Mesendoderm (in vitro differentiated cells): Measurements from ENCODE around the gene PEMT.

Experiments
- DNase-seq: peaks from one replicate; pipeline ENCODE4 v3.0.0; 2013
- H2AK5ac ChIP-seq: 2 replicates; pipeline ENCODE4 v1.6.1; 2013; ENCODE audit warnings: low read length, inconsistent platforms
- H2BK120ac ChIP-seq: 2 replicates; pipeline ENCODE4 v1.6.1; 2013; ENCODE audit warnings: low read depth, mild to moderate bottlenecking, low read length, moderate library complexity, mixed read lengths
- H2BK15ac ChIP-seq: replicated peaks from 2 replicates; pipeline ENCODE4 v1.6.1; 2013; ENCODE audit warnings: low read depth, mild to moderate bottlenecking, moderate library complexity
- H2BK5ac ChIP-seq: 2 replicates; pipeline ENCODE4 v1.6.1; 2013; ENCODE audit warnings: low read length, inconsistent platforms
- H3K18ac ChIP-seq: 2 replicates; pipeline ENCODE4 v1.6.1; 2013; ENCODE audit warnings: mild to moderate bottlenecking, low read length, mixed read lengths
- H3K23ac ChIP-seq: one replicate; pipeline ENCODE4 v1.6.1; 2013; ENCODE audit warnings: low read length
- H3K27ac ChIP-seq: 2 replicates; pipeline ENCODE4 v1.5.1; 2013; ENCODE audit warnings: low read depth, mild to moderate bottlenecking, inconsistent platforms, low read length, moderate library complexity
- H3K27me3 ChIP-seq: 2 replicates; pipeline ENCODE4 v1.6.1; 2013; ENCODE audit warnings: low read length, control low read depth, mild to moderate bottlenecking, inconsistent platforms; ENCODE audit not compliant: insufficient read depth, poor library complexity
- H3K36me3 ChIP-seq: 2 replicates; pipeline ENCODE4 v1.6.1; 2013; ENCODE audit warnings: low read length, inconsistent platforms; ENCODE audit not compliant: control insufficient read depth, insufficient read depth
- H3K4ac ChIP-seq: one replicate; pipeline ENCODE4 v1.6.1; 2013; ENCODE audit warnings: low read depth, mild to moderate bottlenecking, low read length, moderate library complexity
- H3K4me1 ChIP-seq: 2 replicates; pipeline ENCODE4 v1.6.1; 2013; ENCODE audit warnings: low read depth, low read length, inconsistent platforms; ENCODE audit not compliant: control insufficient read depth
- H3K4me2 ChIP-seq: 2 replicates; pipeline ENCODE4 v1.6.1; 2013; ENCODE audit warnings: low read length
- H3K4me3 ChIP-seq: 2 replicates; pipeline ENCODE4 v1.5.1; 2013; ENCODE audit warnings: mild to moderate bottlenecking, low read length
- H3K56ac ChIP-seq: one replicate; pipeline ENCODE4 v1.6.1; 2013; ENCODE audit warnings: low read length
- H3K79me1 ChIP-seq: 2 replicates; pipeline ENCODE4 v1.6.1; 2013; ENCODE audit warnings: low read length, inconsistent platforms
- H3K79me2 ChIP-seq: 2 replicates; pipeline ENCODE4 v1.6.1; 2013; ENCODE audit warnings: mild to moderate bottlenecking, low read length; ENCODE audit not compliant: control insufficient read depth, insufficient read depth
- H3K9ac ChIP-seq: 2 replicates; pipeline ENCODE4 v1.6.1; 2013; ENCODE audit warnings: low read length, inconsistent platforms
- H4K5ac ChIP-seq: one replicate; pipeline ENCODE4 v1.6.1; 2013; ENCODE audit warnings: low read length
- H4K8ac ChIP-seq: one replicate; pipeline ENCODE4 v1.6.1; 2013; ENCODE audit warnings: low read depth, mild to moderate bottlenecking, control low read depth, low read length, moderate library complexity
- WGBS: extraction: QIAGEN DNeasy Blood & Tissue Kit; methylation state at CpG from one replicate; pipeline ENCODE4 v1.1.7; 2013; ENCODE audit warnings: low lambda C conversion rate, missing lambda C conversion rate; ENCODE audit not compliant: insufficient coverage; ENCODE audit errors: extremely low coverage; 5-methylcytosine and 5-hydroxymethylcytosine counted together

The PEMT gene

GRCh38 chr17:17503566-17504130 lies 87.9 kb downstream of the PEMT start:
- no peak overlapping the region for H3K56ac ChIP-seq
- H3K36me3 ChIP-seq = no peaks in the 10 kb centered on the region
- H4K8ac ChIP-seq = no peak overlapping the region
- no peak overlapping the region for H4K5ac ChIP-seq
- no peaks in the 10 kb centered on the region for H3K79me2 ChIP-seq
- no peak overlapping the region for H2BK15ac ChIP-seq
- H3K23ac ChIP-seq = no peak overlapping the region
- H2BK5ac ChIP-seq = no peak overlapping the region
- no peak overlapping the region for H2AK5ac ChIP-seq
- no peak overlapping the region for H3K27ac ChIP-seq
- no peak overlapping the region for H3K9ac ChIP-seq
- no peak for DNase-seq
- H3K4ac ChIP-seq = no peak overlapping the region
- H2BK120ac ChIP-seq = no peak overlapping the region
- no peak overlapping the region for H3K18ac ChIP-seq
- no peaks in the 10 kb centered on the region for H3K4me1 ChIP-seq
- no CpG with 5 or more reads among the region's 7 CpGs for WGBS
- no peak overlapping the region for H3K4me2 ChIP-seq
- H3K27me3 ChIP-seq = no peaks in the 10 kb centered on the region
- H3K4me3 ChIP-seq = no peak overlapping the region
- H3K79me1 ChIP-seq = no peaks in the 10 kb centered on the region

- no peak overlapping the region for H2BK5ac ChIP-seq
- H3K23ac ChIP-seq = no peak overlapping the region
- 100% methylated on average over 4 of the region's 21 CpGs for WGBS
- no peaks in the 10 kb centered on the region for H3K27me3 ChIP-seq
- no peak overlapping the region for H4K5ac ChIP-seq
- H3K36me3 ChIP-seq = no peaks in the 10 kb centered on the region
- DNase-seq = no peak
- no peaks in the 10 kb centered on the region for H3K79me2 ChIP-seq
- H3K4me1 ChIP-seq = no peaks in the 10 kb centered on the region
- no peak overlapping the region for H2BK120ac ChIP-seq
- no peak overlapping the region for H2BK15ac ChIP-seq
- H3K79me1 ChIP-seq = no peaks in the 10 kb centered on the region
- H2AK5ac ChIP-seq = no peak overlapping the region
- H3K27ac ChIP-seq = no peak overlapping the region
- no peak overlapping the region for H3K4ac ChIP-seq
- peak overlapping the region; percentile 25 for H3K56ac ChIP-seq
- no peak overlapping the region for H3K18ac ChIP-seq
- H4K8ac ChIP-seq = no peak overlapping the region
- H3K4me2 ChIP-seq = no peak overlapping the region
- no peak overlapping the region for H3K9ac ChIP-seq
- H3K4me3 ChIP-seq = no peak overlapping the region
Observed at GRCh38 chr17:17502741-17503565, 88.6 kb downstream of the PEMT start.

- H4K8ac ChIP-seq = no peak overlapping the region
- H2AK5ac ChIP-seq = no peak overlapping the region
- no peak overlapping the region for H2BK15ac ChIP-seq
- no peaks in the 10 kb centered on the region for H3K79me1 ChIP-seq
- H3K4ac ChIP-seq = no peak overlapping the region
- no peaks in the 10 kb centered on the region for H3K79me2 ChIP-seq
- no peak overlapping the region for H3K4me3 ChIP-seq
- H3K27me3 ChIP-seq = no peaks in the 10 kb centered on the region
- no peak overlapping the region for H3K56ac ChIP-seq
- no peaks in the 10 kb centered on the region for H3K36me3 ChIP-seq
- no peak overlapping the region for H3K4me2 ChIP-seq
- H3K9ac ChIP-seq = no peak overlapping the region
- no peak for DNase-seq
- no peak overlapping the region for H3K18ac ChIP-seq
- H3K23ac ChIP-seq = no peak overlapping the region
- no CpG with 5 or more reads among the region's 14 CpGs for WGBS
- no peak overlapping the region for H4K5ac ChIP-seq
- H2BK120ac ChIP-seq = no peak overlapping the region
- no peaks in the 10 kb centered on the region for H3K4me1 ChIP-seq
- no peak overlapping the region for H3K27ac ChIP-seq
- no peak overlapping the region for H2BK5ac ChIP-seq
Observed at GRCh38 chr17:17500999-17501605, 90.4 kb downstream of the PEMT start.

GRCh38 chr17:17499402-17500145 lies 91.9 kb downstream of the PEMT start:
- Histone ChIP-seq H3K27ac (no peak overlapping the region), H3K56ac (no peak overlapping the region), H2BK5ac (no peak overlapping the region), H2BK15ac (no peak overlapping the region), H3K4me3 (no peak overlapping the region), H3K4me2 (no peak overlapping the region), H2BK120ac (no peak overlapping the region), H3K79me2 (no peaks in the 10 kb centered on the region), H3K27me3 (no peaks in the 10 kb centered on the region), H2AK5ac (no peak overlapping the region), H4K5ac (no peak overlapping the region), H3K4ac (no peak overlapping the region), H4K8ac (no peak overlapping the region), H3K36me3 (no peaks in the 10 kb centered on the region), H3K79me1 (no peaks in the 10 kb centered on the region), H3K23ac (no peak overlapping the region), H3K18ac (no peak overlapping the region), H3K9ac (no peak overlapping the region), H3K4me1 (no peaks in the 10 kb centered on the region)
- no peak for DNase-seq
- WGBS = no CpG with 5 or more reads among the region's 17 CpGs

GRCh38 chr17:17498606-17499301 lies 92.8 kb downstream of the PEMT start:
- Histone ChIP-seq H3K79me2 (no peaks in the 10 kb centered on the region), H4K5ac (no peak overlapping the region), H3K23ac (no peak overlapping the region), H3K4ac (no peak overlapping the region), H2AK5ac (no peak overlapping the region), H3K4me1 (peaks cover under 1% of the 10 kb centered on the region), H3K36me3 (no peaks in the 10 kb centered on the region), H2BK15ac (no peak overlapping the region), H3K4me2 (no peak overlapping the region), H3K27me3 (no peaks in the 10 kb centered on the region), H3K4me3 (no peak overlapping the region), H2BK5ac (no peak overlapping the region), H3K18ac (no peak overlapping the region), H3K27ac (no peak overlapping the region), H4K8ac (no peak overlapping the region), H3K56ac (no peak overlapping the region), H3K9ac (no peak overlapping the region), H2BK120ac (no peak overlapping the region), H3K79me1 (no peaks in the 10 kb centered on the region)
- DNase-seq = no peak
- WGBS = no CpG with 5 or more reads among the region's 16 CpGs
